HG03432 (cell line): ENCODE data around the gene MAGEB16.

Source experiments
- ATAC-seq: cut with Tn5 transposase; IDR thresholded peaks from one replicate; pipeline ENCODE4 v1.9.1; 2021; ENCODE audit warnings: mild to moderate bottlenecking, moderate library complexity; ENCODE audit not compliant: unreplicated experiment

The MAGEB16 gene

GRCh38 chrX:35798042-35798441 is at the start of gene MAGEB16:
Gene MAGEB16 (plus strand): TSS chrX:35798342. CDS start chrX:35802197, 3,855 bp downstream.
- no peak for ATAC-seq

GRCh38 chrX:35773958-35774564 is 24.1 kb upstream of the MAGEB16 start:
- no peak for ATAC-seq

DNA sequence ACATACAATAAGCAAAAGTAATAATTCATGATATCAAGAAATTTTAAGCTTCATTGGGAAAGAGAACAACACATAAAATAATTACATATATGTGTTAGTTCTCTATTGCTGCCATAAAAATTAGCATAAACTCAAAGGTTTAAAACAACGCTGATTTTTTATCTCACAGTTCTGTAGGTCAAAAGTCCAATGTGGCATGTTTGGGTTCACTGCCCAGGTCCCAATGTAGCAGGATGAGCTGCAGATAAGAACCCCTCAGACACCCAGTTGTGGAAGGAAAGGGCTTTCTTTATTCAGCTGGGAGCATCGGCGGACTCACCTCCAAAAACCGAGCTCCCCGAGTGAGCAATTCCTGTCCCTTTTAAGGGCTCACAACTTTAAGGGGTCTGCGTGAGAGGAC is 13.1 kb upstream of the MAGEB16 start:
- ATAC-seq: no peak

DNA sequence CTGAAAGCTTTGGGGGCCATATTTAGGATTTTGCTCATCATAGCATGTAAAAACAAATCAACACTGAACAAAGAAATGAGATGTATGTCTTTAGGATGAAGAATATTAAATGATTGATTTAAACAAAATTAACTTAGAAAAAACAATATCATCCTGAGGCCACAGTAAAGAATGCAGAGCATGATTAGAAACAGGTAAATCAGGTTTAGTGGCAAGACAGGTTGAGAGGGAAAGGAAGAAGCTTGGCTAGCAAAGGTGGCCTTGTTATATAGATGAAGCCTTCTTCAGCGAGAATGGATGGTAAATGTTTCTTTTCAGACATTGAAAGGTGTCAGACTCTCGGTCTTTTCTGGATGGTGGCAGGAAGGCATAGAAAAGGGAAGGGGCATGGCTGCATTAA is 11.9 kb upstream of the MAGEB16 start:
- ATAC-seq: no peak

- ATAC-seq: no peak
Measured at GRCh38 chrX:35787867-35788266, 10.3 kb upstream of the MAGEB16 start.

DNA sequence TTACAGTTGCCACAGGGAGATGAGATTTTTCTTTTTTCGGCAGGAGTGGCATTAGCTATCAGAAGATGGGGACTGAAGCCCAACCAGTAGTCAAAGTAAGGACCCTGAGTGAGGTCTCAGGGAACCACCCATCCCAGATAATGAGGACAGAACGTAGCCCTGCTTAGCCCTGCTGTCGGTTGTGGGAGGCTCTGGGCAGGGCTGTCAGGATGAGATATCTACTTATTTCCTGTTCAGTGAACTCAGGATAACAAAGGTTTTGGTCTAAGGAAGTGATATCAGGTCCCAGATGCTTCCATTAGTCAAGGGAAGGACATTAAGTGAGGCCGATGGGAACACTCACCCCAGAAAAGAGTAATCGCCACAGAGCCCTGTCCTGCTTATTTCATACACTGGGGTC is 2.3 kb downstream of the MAGEB16 start:
- ATAC-seq: no peak

GRCh38 chrX:35809781-35810180 is 11.6 kb downstream of the MAGEB16 start:
- no peak for ATAC-seq

- ATAC-seq: no peak
Measured at GRCh38 chrX:35819241-35819640, 21.1 kb downstream of the MAGEB16 start.

GRCh38 chrX:35826503-35826902 is 28.4 kb downstream of the MAGEB16 start:
- no peak for ATAC-seq

DNA sequence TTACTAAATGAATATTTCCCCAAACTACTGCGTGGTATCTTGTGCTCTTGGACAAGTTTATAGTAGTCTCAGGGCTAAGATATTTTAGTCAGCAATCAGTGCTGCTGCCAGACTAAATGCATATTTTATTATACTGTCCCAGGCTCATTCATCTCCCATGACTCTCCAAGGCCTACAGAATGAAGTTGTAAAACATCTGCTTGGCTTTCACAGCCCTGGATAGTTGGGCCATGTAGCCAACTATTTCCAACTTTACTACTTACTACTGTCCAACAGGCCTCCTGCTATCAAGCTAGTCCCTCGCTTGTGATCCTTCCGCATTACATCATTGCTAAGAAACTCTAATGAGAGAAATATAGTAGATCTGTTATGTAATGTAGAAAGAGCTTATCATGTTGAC is 31.4 kb downstream of the MAGEB16 start:
- no peak for ATAC-seq

- ATAC-seq: no peak
Measured at GRCh38 chrX:35841872-35842271, 43.7 kb downstream of the MAGEB16 start.

GRCh38 chrX:35842674-35843073 is 44.5 kb downstream of the MAGEB16 start:
- ATAC-seq: no peak

DNA sequence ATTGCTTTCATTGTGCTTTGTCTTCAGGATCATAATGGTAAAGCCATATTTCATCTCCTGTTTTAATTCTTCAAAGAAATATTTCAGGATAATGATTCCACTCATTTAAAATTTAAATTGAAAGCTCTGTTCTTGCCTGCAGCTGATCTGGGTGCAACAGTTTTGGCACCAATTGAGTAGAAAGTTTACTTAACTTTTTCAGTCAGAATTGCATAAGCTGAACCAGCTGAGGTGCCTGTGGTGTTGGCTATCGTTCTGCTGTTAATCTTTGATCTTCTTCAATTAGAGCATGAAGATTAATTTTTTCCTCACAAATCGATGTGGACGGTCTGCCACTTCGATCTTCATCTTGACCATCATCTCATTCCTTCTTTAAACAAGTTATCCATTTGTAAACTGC is 49.6 kb downstream of the MAGEB16 start:
- no peak for ATAC-seq
